ENCODE results near the gene CCNK.

Gene CCNK

GRCh38 chr14:99521176-99522024, 40.2 kb downstream of the CCNK start:
- no peak for DNase-seq

GRCh38 chr14:99522025-99522401, 40.8 kb downstream of the CCNK start:
- DNase-seq: no peak

- peak; percentile 21 for DNase-seq
Observed at GRCh38 chr14:99522457-99522891, 41.3 kb downstream of the CCNK start.

- DNase-seq: no peak
Observed at GRCh38 chr14:99522934-99523703, 41.9 kb downstream of the CCNK start.

GRCh38 chr14:99523704-99524055, 42.5 kb downstream of the CCNK start:
- DNase-seq: no peak

- DNase-seq: peak; percentile 16
Observed at GRCh38 chr14:99524091-99524661, 43.0 kb downstream of the CCNK start.

GRCh38 chr14:99524804-99525698, 43.8 kb downstream of the CCNK start:
- DNase-seq: no peak

- DNase-seq: no peak
Observed at GRCh38 chr14:99525699-99526080, 44.5 kb downstream of the CCNK start.

GRCh38 chr14:99527026-99527425, 45.8 kb downstream of the CCNK start:
- DNase-seq: no peak

- no peak for DNase-seq
Observed at GRCh38 chr14:99527427-99528076, 46.3 kb downstream of the CCNK start.

GRCh38 chr14:99529899-99530298, 48.7 kb downstream of the CCNK start:
- DNase-seq: no peak

GRCh38 chr14:99530407-99531155, 49.4 kb downstream of the CCNK start:
- no peak for DNase-seq

GRCh38 chr14:99531251-99532096, 50.3 kb downstream of the CCNK start:
- no peak for DNase-seq

GRCh38 chr14:99532310-99532709, 51.1 kb downstream of the CCNK start:
- DNase-seq: no peak

- no peak for DNase-seq
Observed at GRCh38 chr14:99534333-99534732, 53.1 kb downstream of the CCNK start.

GRCh38 chr14:99534863-99535262, 53.7 kb downstream of the CCNK start:
- no peak for DNase-seq

- no peak for DNase-seq
Observed at GRCh38 chr14:99535448-99535847, 54.2 kb downstream of the CCNK start.

- no peak for DNase-seq
Observed at GRCh38 chr14:99535908-99536778, 54.9 kb downstream of the CCNK start.

GRCh38 chr14:99537399-99537798, 56.2 kb downstream of the CCNK start:
- no peak for DNase-seq

- no peak for DNase-seq
Observed at GRCh38 chr14:99538275-99538674, 57.1 kb downstream of the CCNK start.
